Keratinocyte (primary cell): ENCODE results near the gene SLFN5. TPM values are rescaled to one million over a fixed set of nuclear protein-coding genes. Genes with fewer than 3 reads are reported as not detected.

Experiments
- DNase-seq: peaks from one replicate; pipeline ENCODE4 v3.0.0-alpha.2; 2011; ENCODE audit warnings: low read depth, missing footprints, low spot score
- FAIRE-seq: peaks from 2 replicates; lab custom pipeline; 2011; peaks lifted over from hg19 to GRCh38; lab: Jason Lieb, UNC
- H2AFZ ChIP-seq: 2 replicates; pipeline ENCODE4 v1.6.0; 2012; ENCODE audit warnings: low read length, control low read depth, inconsistent platforms; ENCODE audit not compliant: control insufficient read depth
- H3K27ac ChIP-seq: 2 replicates; pipeline ENCODE4 v1.5.1; 2011; ENCODE audit warnings: low read length; ENCODE audit not compliant: control insufficient read depth, insufficient read depth
- H3K27me3 ChIP-seq: 3 replicates; pipeline ENCODE4 v1.6.0; 2011; ENCODE audit warnings: low read length; ENCODE audit not compliant: control insufficient read depth, insufficient read depth; ENCODE audit errors: extremely low read depth
- H3K36me3 ChIP-seq, 2 experiments: 2 replicates in 1 of 2; 3 replicates in 1 of 2; pipeline ENCODE4 v1.5.1; 2011; ENCODE audit warnings: low read length in 2 of 2, mild to moderate bottlenecking in 1 of 2; ENCODE audit not compliant: control insufficient read depth in 2 of 2, insufficient read depth in 2 of 2; ENCODE audit errors: extremely low read depth in 1 of 2
- H3K4me1 ChIP-seq: 3 replicates; pipeline ENCODE4 v1.5.1; 2011; ENCODE audit warnings: low read length; ENCODE audit not compliant: control insufficient read depth, insufficient read depth; ENCODE audit errors: extremely low read depth
- H3K4me2 ChIP-seq: 3 replicates; pipeline ENCODE4 v1.6.0; 2011; ENCODE audit warnings: low read depth, low read length; ENCODE audit not compliant: control insufficient read depth, insufficient read depth; ENCODE audit errors: extremely low read depth
- H3K4me3 ChIP-seq, 3 experiments: fragments of 200-600 bp in 1 of 3; sonication (generic) in 1 of 3; 2 replicates in 2 of 3; 3 replicates in 1 of 3; pipeline ENCODE4 v1.5.1; 2011 to 2016; ENCODE audit warnings: low read length in 3 of 3, mild to moderate bottlenecking in 3 of 3, control low read depth in 2 of 3, inconsistent platforms in 1 of 3, low read depth in 1 of 3, mixed read lengths in 1 of 3, mixed run types in 1 of 3, moderate library complexity in 1 of 3; ENCODE audit not compliant: control insufficient read depth in 2 of 3, insufficient read depth in 2 of 3; ENCODE audit errors: extremely low read depth in 1 of 3
- H3K79me2 ChIP-seq: 2 replicates; pipeline ENCODE4 v1.6.0; 2012; ENCODE audit warnings: low read length; ENCODE audit not compliant: control insufficient read depth, insufficient read depth
- H3K9ac ChIP-seq: 3 replicates; pipeline ENCODE4 v1.6.0; 2011; ENCODE audit warnings: low read length; ENCODE audit not compliant: control insufficient read depth, insufficient read depth; ENCODE audit errors: extremely low read depth
- H3K9me1 ChIP-seq: 3 replicates; pipeline ENCODE4 v1.6.0; 2011; ENCODE audit warnings: low read length; ENCODE audit not compliant: control insufficient read depth, insufficient read depth; ENCODE audit errors: extremely low read depth
- H3K9me3 ChIP-seq: 2 replicates; pipeline ENCODE4 v1.5.1; 2012; ENCODE audit warnings: low read depth, low read length; ENCODE audit not compliant: control insufficient read depth
- H4K20me1 ChIP-seq: 3 replicates; pipeline ENCODE4 v1.6.0; 2011; ENCODE audit warnings: low read length; ENCODE audit not compliant: control insufficient read depth, insufficient read depth; ENCODE audit errors: extremely low read depth
- CTCF ChIP-seq, 3 experiments: IDR thresholded peaks in 1 of 3; conservative IDR thresholded peaks in 1 of 3; optimal IDR thresholded peaks in 1 of 3; 2 replicates in 2 of 3; 3 replicates in 1 of 3; pipeline versions ENCODE3 to v1.5.1; 2011; ENCODE audit warnings: low read length in 3 of 3, mild to moderate bottlenecking in 3 of 3, moderate library complexity in 2 of 3, control low read depth in 1 of 3, inconsistent platforms in 1 of 3; ENCODE audit not compliant: insufficient read depth in 2 of 3; ENCODE audit errors: extremely low read depth in 1 of 3
- EZH2 ChIP-seq: IDR thresholded peaks from one replicate; pipeline ENCODE4 v1.6.1; 2012; ENCODE audit warnings: inconsistent platforms, mild to moderate bottlenecking, low read length, moderate library complexity
- dilution Hi-C: fragments of 300-500 bp; cut with MboI; formaldehyde crosslinking; loops from one replicate; pipeline ENCODE4 v1.7.0; 2020; ENCODE audit warnings: low sequenced_read_pairs; ENCODE audit not compliant: extremely low pct_ligation_motif_present
- polyA plus RNA-seq, 5 experiments: library from polyadenylated mRNA; depleted of rRNA in 3 of 5; stranded (reverse) in 3 of 5; stranded (forward) in 1 of 5; unstranded in 1 of 5; fragments of >200 nt; gene quantifications; 1 replicate in 1 of 5; 2 replicates in 3 of 5; 3 replicates in 1 of 5; pipeline versions ENCODE4 v1.2.1 to v1.2.3, GENCODE V29; 2011 to 2012; ENCODE audit warnings: missing spikeins in 2 of 5, low read depth in 1 of 5, low replicate concordance in 1 of 5

The SLFN5 gene
- polyA plus RNA-seq, 1 donor (not counting 4 experiments of a cell fraction or from before 2014, with no cell fraction given): 79.9 TPM

GRCh38 chr17:35218915-35219314 is 24.0 kb upstream of the SLFN5 start:
- no peaks in the 10 kb centered on the region for H3K27me3 ChIP-seq
- H3K27ac ChIP-seq: no peak overlapping the region
- DNase-seq: no peak

GRCh38 chr17:35222452-35222851 is 20.4 kb upstream of the SLFN5 start:
- dilution Hi-C loops: no loop called here
- H2AFZ ChIP-seq: no peak overlapping the region
- no peak overlapping the region for H3K4me2 ChIP-seq
- no peaks in the 10 kb centered on the region for H4K20me1 ChIP-seq
- no peak for DNase-seq
- no peak overlapping the region for H3K4me3 ChIP-seq
- no peaks in the 10 kb centered on the region for H3K4me1 ChIP-seq
- no peaks in the 10 kb centered on the region for H3K9me3 ChIP-seq
- TF ChIP-seq CTCF (optimal IDR thresholded peaks at IDR 0.05 in 1 of 3, IDR thresholded peaks at IDR 0.05 in 1 of 3, conservative IDR thresholded peaks at IDR 0.05 in 1 of 3; ENCODE audit: extremely low read depth in 1 of 3, insufficient read depth in 2 of 3, low read length in 3 of 3) (no peak), EZH2 (no peak)
- H3K9me1 ChIP-seq: no peaks in the 10 kb centered on the region
- FAIRE-seq: no peak
- H3K79me2 ChIP-seq: no peaks in the 10 kb centered on the region
- no peaks in the 10 kb centered on the region for H3K27me3 ChIP-seq
- no peaks in the 10 kb centered on the region for H3K36me3 ChIP-seq
- no peak overlapping the region for H3K27ac ChIP-seq
- H3K9ac ChIP-seq: no peak overlapping the region

More at GRCh38 chr17:35218915-35219314, 24.0 kb upstream of the SLFN5 start:
- H3K36me3 ChIP-seq: no peaks in the 10 kb centered on the region
- H3K4me2 ChIP-seq: no peak overlapping the region
- dilution Hi-C loops: no loop called here
- FAIRE-seq: no peak
- no peak overlapping the region for H3K4me3 ChIP-seq
- no peaks in the 10 kb centered on the region for H3K4me1 ChIP-seq
- no peaks in the 10 kb centered on the region for H3K9me1 ChIP-seq
- H3K79me2 ChIP-seq: no peaks in the 10 kb centered on the region
- no peaks in the 10 kb centered on the region for H3K9me3 ChIP-seq
- no peak overlapping the region for H2AFZ ChIP-seq
- H3K9ac ChIP-seq: no peak overlapping the region
- no peak for TF ChIP-seq CTCF (optimal IDR thresholded peaks at IDR 0.05 in 1 of 3, IDR thresholded peaks at IDR 0.05 in 1 of 3, conservative IDR thresholded peaks at IDR 0.05 in 1 of 3; ENCODE audit: extremely low read depth in 1 of 3, insufficient read depth in 2 of 3, low read length in 3 of 3)
- TF ChIP-seq EZH2: no peak
- no peaks in the 10 kb centered on the region for H4K20me1 ChIP-seq
